C4-2B (cell line): ENCODE measurements around the gene ZNF496.

Experiments
- ZFX ChIP-seq: fragments of 450-650 bp; IDR thresholded peaks from 2 replicates; pipeline ENCODE4 v1.6.1; 2017
- TF ChIP-seq, protein P1 (sequence below): fragments of 450-650 bp; conservative IDR thresholded peaks from 2 replicates; pipeline ENCODE4 v1.5.1; 2017; ENCODE audit warnings: mild to moderate bottlenecking

- TF ChIP-seq, protein P1, sequence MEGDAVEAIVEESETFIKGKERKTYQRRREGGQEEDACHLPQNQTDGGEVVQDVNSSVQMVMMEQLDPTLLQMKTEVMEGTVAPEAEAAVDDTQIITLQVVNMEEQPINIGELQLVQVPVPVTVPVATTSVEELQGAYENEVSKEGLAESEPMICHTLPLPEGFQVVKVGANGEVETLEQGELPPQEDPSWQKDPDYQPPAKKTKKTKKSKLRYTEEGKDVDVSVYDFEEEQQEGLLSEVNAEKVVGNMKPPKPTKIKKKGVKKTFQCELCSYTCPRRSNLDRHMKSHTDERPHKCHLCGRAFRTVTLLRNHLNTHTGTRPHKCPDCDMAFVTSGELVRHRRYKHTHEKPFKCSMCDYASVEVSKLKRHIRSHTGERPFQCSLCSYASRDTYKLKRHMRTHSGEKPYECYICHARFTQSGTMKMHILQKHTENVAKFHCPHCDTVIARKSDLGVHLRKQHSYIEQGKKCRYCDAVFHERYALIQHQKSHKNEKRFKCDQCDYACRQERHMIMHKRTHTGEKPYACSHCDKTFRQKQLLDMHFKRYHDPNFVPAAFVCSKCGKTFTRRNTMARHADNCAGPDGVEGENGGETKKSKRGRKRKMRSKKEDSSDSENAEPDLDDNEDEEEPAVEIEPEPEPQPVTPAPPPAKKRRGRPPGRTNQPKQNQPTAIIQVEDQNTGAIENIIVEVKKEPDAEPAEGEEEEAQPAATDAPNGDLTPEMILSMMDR, result no peak
- no peak for TF ChIP-seq ZFX
These were observed 34.2 kb downstream of the ZNF496 start for GRCh38 chr1:247297263-247298123.
